Measurements from ENCODE around the gene ANKRD24.

GRCh38 chr19:4199699-4200293, 17.3 kb downstream of the ANKRD24 start:
- TF ChIP-seq CTCF (IDR thresholded peaks at IDR 0.05) (no peak), POLR2A (IDR thresholded peaks at IDR 0.05) (no peak)

Data from testis (tissue), 2 donors.